GM21526 (cell line): ENCODE measurements around the gene SPTLC3.

Source experiments
- ATAC-seq: cut with Tn5 transposase; IDR thresholded peaks from one replicate; pipeline ENCODE4 v1.9.1; 2021; ENCODE audit warnings: moderate library complexity; ENCODE audit not compliant: unreplicated experiment, low FRiP score

The SPTLC3 gene

DNA sequence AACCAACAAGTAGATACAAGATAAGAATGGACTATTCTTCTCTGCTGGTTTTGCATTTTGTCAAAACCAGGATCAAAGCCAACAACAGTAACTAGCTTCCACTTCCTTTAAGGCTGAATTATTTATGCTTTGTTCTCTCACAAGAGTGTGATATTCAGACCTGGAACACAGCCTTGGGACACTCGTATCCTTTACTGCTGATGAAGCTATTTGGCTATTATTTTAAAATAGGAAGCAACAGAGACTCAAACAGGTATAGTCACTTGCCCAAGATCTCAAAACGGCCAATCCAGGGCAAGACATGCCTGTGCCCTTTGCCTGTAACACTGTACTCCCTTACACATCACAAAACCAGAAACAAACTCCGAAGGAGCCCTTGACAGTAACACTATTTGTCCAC lies 19.9 kb downstream of the SPTLC3 start:
- ATAC-seq, result no peak

DNA sequence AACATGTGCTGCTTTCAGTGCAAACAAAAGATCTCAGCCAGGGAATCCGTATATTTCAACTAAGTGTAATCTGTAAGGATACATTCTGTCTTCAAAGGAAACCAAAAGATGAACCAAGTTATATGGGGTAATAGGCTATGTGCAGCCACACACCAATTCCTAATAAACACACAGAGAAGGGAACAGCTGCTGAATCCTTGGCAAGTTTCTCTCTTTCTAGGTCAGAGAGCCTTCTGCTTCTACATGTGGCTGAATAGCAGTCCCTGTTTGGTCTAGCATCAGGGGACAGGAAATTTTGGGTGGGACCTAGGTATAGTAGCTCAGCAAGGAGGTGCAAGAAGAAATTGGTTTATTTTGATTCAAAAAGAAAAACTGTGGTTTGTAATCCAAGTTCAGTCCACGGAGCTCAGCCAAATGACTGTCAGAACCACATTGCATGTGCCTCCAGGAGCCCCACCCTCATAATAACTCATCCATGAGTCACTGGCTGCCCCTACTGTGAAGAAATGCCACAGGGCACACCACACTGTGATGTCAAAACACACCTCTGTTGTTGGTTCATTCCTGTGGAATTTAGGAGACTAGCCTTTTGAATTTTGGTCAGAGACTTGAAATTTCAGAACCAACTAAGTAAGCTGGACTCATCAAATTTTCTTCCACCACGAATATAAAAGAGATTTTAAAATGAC lies 21.1 kb downstream of the SPTLC3 start:
- no peak for ATAC-seq

DNA sequence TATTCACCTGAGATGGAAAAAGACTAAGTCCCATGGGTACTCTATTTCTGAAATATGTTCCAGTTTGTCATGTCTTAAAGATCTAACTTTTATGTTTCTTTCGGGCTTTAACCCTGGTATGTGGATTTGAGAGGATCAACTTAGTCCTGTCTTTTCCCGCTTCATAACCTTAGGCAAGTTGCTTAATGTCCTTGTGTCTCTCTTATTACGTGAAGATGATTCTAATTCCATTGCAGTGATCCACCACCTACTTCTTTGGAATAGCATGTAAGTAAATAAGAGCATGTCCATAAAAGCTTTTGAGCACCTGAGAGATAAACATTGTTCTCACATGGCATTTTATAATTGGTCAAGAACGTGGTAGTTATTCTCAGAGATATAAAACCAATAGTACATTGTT lies 23.0 kb downstream of the SPTLC3 start:
- no peak for ATAC-seq

DNA sequence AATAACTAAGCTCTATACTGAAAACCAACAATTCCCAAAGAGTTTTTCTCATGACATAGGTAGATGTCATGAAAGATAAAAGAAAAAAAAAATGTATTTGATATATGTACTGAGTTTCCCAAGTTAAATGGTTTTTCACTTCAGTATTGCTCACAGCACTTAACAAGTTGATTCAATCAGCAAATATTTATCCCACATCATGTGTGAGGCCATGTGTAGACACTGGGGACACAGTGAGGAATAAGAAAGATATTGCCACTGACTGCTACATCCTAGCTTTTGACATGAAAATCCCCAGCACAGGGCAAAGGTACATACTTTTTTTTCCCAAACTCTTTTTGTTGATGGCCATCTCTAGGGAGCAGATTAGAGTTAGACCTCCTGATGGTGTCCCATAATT lies 25.3 kb downstream of the SPTLC3 start:
- ATAC-seq, result no peak

DNA sequence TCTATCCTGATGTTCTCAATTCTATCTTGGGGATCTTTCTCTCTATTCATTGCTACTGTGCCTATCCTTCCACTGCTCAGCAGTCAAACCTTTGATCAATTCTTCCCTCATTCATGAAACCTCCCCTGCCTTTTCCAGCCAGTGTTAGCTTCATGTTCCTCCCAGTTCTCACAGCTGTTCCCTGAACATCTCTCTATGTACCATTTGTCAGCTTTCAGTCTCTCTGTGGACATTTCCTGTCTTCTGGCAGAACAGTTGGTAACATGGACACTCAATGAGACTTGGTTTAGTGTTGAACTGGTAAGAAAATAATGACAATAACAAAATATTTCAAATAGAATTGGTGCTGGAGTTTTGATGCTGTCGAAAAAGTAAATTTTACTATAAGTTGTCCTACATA lies 26.2 kb downstream of the SPTLC3 start:
- ATAC-seq, result no peak

DNA sequence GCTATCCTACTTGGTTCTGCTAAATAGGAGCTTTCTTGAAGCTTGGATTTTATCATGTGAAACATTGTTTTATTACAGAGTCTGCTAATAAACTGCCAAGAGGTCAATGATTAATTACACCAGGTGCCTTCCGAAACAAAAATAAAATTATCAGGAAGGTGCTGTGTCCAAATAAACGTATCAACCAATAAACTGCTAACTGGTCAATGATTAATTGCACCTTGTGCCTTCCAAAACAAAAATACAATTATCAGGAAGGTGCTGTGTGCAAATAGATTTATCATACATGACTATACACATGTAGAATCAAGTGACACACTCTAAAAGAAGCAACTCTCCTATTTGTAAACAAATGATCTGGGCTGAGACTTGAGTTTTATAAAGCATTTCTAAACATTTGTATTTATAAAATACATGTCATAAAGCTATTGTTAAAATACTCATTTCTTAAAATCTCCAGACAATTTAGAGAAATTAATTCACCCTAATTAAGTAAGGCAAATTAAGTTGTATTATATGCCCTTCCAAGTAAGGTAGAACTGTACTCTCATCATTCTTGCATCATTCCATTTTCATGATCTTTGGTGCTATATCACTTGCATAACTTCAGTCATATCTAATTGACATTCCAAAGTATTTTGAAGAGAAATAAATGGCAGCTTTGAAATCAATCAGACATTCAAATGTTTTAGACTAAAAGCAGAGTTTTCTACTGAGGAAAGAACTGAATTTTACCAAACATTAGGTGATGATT lies 26.8 kb downstream of the SPTLC3 start:
- no peak for ATAC-seq

DNA sequence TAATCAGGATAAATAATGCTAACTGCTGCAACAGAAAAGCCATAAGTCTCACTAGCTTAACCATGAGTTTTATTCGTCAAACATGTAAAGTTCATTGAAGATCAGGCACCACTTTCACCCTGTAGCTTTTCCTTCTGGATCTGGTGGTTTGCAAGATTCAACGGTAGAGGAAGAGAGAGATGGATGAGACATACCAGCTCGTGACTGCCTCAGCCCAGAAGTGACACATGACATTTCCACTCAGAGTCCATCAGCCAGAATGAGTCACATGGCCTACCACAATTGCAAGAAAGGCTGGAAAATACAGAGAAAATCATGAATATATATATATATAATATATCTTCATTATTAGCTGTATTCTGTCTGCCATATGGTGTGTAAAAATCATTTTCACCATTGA lies 29.0 kb downstream of the SPTLC3 start:
- ATAC-seq, result no peak

DNA sequence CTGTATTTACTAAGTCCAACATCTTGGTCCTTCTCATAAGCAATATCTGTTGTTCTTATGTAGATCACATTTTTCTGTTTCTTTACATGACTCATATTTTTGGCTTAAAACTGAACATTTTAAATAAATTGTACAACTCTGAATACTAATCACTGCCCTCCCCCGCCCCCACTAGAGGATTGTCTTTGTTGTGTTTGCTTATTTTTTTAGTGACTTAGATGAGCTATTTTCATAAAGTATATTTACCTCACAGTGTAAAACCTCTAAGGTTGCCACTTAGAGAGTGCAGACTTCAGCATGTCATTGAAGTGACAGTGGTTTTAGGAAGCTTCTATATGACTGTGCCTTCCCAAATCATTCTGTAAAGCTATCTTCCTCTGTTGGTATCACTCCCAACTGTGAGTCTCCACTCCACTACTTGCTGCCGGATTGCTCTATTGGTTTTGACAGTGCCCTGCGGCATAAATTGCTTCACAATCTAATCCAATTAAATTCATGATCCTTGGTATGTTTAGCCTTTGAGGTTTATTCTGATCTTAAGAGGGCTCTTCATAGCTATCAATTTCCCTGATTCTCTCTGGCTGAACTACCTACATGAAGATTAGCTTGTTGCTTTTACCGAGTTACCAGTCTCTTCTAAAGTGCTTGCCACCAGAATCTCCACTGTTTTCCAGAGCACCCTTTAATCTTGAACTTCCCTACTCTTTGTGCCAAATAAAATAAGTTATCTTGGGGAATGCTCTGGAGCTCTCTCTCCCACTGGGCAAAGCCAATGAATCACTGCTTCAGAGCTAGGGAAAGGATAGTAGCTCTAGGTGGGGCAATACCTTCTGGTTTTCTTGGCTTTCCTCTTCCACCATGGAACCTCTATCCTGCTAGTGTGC lies 33.0 kb downstream of the SPTLC3 start:
- no peak for ATAC-seq

DNA sequence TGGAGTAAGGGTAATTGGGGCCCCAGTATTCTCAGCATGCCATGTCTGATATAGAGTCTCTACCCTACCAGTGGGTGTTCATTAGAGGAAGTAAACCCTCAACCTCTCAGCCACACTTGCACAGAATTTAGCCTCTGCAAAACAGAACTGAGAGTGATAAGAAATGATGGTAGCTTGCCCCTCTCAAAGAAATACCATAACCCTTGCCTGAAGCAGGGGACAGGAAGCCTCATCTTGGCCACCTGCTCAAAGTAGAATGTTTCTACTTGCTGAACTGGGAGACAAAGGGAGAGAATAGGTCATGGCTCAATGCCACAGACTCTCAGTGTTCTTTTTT lies 33.7 kb downstream of the SPTLC3 start:
- no peak for ATAC-seq

DNA sequence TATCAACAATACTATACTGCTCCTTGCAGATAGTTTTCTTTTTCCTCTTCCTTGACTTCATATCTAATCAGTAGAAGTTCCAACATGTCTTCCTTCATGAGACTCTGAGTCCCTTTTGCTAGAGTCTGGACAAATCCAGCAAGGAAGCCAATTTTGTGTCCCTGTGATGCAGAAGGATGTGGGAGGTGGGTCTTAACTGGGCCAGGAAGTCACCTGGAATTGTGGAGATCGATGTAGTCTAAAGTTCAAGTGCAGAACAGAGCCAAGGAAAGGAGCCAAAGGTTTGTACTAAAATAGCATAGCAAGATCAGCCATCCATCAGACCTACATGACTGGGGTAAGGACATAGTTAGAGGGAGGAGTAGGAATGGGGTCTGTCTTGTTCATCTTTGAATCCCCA lies 37.6 kb downstream of the SPTLC3 start:
- no peak for ATAC-seq

DNA sequence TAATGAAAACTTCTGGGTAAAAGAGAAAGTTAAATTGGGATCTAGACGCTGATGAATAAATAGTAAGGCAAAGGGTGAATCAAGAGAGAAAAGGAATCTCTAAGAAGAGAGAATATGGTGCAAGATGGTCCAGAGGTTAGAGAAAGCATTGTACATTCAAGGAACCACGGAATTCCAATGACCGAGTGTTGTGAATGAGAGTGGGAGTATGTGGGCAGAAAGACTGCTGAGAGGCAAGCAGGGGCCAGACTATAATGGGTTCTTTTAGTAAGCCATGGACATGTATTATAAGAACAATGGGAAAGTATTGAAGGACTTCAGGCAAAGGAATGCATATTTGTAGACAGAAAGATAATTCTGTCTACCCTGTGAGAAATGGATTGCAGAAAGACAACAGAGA lies 45.2 kb downstream of the SPTLC3 start:
- no peak for ATAC-seq

DNA sequence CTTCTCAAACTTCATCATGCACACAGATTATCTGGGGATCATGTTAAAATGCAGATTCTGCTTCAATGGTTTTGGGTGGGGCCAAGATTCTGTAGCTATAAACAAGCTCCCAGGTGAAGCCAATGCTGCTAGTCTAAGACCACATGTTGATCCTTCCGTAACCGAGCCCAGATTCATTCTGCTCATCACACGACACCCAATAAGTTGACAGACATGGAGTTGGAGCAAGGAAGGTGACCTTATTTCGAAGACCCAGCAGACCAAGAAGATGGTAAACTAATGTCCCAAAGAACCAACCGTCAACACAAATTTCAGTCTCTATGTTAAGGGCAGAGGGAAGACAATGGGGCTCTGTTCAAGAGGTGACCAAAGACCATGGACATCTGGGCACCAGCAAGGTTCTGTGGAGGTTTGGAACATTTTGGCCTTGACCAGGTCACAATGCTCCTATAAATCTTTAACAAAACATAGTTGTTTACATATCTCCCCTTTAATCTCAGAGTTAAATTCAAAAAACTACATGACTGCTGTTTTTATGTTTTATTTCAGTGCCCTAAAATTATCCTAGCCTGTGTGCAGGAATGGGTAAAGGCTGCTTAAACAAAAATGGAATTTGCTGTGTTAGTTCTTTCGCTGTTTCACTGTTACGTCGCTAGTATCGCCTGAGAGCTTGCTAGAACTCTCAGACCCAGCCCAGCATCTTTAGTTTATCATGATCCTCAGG lies 50.1 kb downstream of the SPTLC3 start:
- no peak for ATAC-seq

DNA sequence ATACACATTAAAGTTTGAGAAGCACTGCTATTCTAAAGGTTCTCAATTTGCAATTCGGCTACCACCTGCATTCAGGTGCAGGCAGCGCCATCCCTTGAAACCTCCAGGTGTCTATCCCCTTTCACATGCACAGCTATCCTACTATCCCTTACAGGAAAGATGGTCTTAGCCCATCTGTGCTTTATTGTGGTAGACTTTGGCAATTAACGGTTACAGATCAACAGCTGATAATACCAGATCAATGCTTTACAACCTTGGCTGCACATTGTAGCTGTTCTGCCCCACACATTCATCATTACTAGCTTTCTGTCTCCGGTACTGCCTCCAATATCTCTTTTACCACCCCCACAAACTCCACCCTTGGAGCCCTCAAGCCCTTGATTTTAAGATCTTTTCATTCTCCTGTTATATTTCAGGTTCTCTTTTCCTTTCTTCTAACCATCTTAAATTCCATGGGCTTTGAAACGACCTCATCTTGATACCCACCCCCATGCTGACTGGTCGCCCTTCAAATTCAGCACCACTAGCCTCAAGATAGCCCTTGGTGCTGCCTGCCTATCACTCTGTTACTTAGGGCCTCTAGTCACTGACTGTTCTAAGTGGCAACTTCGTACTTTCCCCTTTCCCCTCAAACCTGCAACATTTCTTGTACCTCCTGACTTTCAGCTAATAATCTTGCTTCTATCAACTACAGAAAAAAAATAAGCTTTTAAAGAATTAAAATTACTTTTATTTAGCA lies 50.8 kb downstream of the SPTLC3 start:
- ATAC-seq, result no peak

DNA sequence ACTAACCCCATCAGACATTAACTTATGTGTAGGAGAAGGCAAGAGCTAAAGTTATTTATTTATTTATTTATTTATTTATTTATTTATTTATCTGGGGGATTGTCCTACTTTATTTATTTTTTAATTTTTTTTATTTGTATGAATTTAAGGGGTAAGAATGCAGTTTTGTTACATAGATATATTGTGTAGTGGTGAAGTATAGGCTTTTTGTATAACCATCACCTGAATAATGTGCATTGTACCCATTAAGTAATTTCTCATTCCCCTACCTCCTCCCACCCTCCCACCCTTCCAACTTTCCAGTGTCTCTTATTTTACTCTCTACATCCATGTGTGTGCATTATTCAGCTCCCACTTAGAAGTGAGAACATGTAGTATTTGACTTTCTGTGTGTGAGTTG lies 51.6 kb downstream of the SPTLC3 start:
- no peak for ATAC-seq

DNA sequence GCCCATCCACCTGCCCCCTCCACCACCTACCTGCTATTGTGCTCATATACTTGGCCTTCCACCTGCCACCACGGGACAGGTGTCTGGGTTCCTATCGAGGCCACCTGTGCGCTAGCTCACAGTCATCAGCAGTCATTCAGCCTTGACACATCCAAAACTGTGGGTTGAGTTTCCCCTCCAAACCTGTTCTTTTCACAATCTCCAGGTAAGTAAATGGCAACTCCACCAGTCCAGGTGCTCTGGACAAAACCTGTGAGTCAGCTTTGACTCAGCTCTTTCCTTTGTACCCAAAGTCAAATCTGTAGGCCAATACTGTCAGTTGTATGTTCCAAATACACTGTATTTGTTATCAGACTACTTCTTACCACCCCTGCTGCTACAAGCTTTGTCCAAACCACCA lies 52.6 kb downstream of the SPTLC3 start:
- no peak for ATAC-seq

DNA sequence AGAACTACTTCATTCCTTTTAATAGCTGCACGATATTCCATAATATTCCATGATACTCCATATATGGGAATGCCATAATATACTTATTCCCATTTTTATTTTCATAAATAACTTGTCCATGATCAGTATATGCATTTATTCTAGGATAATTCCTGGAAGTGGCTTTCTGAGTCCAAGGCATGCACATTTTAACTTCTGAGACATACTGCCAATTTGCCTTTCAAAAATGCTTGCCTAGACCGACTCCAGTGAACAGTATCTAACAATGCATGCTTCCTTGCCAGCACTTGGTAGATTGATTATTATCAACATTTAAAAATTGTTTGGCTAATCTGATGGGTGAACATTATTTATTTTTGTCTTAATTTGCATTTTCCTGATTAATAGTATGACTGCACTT lies 54.0 kb downstream of the SPTLC3 start:
- no peak for ATAC-seq

DNA sequence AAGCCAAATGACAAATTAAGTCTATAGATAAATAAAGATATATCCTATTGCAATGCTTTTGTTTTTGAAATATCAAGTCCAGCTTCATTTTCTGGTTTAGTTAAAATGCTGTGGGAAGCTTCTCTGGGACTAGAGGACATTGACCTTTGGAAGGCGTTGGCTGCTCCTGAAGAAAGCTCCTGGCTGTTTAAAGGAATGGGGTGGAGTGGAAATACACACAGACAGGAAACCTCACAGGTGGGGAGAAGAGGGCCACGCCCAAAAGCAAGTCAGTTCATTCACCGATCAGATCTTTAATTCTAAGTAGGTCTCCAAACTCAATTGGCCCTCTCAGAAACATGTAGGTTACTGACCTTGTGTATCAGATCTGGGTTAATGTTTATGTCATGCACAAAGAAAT lies 59.6 kb downstream of the SPTLC3 start:
- no peak for ATAC-seq

DNA sequence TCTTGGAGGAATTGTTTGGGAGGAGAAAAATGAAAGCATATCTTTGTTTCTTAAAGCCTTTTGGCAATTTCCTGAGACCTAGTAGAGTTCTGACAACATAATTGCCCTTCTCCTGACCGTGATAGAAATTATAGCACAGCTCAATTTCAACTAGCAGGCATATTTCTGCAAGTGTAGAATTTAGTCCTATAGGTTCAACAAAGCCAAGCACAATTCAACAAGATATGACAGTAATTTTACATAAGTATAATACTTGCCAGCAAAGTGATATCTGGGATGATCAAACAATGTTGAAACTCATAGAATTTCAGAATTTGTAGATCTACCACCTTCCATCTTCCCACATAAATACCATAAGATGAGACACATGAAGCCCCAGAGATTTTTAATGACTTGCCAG lies 73.1 kb downstream of the SPTLC3 start:
- ATAC-seq, result no peak

DNA sequence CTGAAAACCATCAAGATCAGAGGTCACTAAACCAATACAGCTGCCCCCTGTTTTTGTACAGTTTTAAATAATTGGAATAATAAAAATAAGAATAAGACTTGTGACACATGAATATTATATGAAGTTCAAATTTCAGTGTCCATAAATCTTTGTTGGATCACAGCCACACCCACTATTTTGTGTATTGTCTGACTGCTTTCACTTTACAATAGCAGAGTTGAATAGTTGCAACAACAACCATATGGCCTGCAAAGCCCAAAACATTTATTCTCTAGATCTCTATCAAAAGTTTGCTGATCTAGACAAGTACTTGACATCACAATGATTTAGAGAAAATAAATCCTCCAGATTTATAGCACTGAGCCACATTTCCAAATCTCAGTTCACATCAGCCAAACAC lies 73.6 kb downstream of the SPTLC3 start:
- ATAC-seq, result no peak

DNA sequence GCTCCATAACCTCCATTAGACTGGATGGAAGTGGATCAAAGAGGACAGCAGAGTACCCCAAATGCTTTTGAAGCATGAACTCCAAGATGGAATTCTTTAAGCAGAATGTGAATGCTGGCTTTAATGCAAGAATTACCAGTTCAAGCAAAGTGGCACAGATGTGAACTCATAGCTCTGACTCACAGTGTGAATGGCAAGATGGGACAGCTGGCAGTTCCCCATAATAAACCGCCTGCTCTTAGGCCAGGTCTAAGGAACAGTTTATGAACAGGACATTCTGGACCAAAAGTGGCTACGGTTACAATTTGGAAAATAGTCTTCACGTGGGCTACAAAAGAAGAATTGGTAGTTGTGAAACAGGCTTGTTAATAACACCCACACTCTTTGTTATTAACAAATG lies 76.5 kb downstream of the SPTLC3 start:
- no peak for ATAC-seq
